ENCODE results near the gene KLK6. TPM values are rescaled to one million over a fixed set of nuclear protein-coding genes. Genes with fewer than 3 reads are reported as not detected.

The KLK6 gene
- total RNA-seq, 1 donor from 2014 or later: not detected

DNA sequence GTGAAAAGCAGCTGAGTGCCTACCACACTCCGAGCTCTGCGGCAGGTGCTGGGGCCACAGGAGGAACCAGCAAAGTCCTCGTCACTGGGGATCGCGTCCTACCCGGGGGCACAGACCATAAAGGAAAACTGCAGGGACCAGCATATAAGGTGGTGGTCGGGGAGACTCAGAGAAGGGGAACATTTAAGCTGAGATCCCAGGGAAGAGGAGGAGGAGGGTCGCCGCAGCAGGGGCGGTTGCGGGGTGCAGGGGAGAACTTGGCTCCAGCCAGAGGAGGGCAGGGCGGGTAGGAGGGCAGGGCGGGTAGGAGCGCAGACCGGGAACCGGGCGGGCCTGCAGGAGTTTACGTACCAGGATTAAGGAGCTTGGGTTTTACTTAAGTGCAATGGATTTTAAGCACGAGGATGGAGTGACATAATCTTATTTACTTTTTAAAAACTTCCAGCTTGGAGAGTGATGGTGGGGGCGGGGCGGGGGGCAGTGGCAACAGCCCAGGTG lies 57.2 kb downstream of the KLK6 start:
- intact Hi-C loops (cut with micrococcal nuclease): no loop called here
- DNase-seq: no peak
- H3K4me1 ChIP-seq: no peaks in the 10 kb centered on the region
- H3K27me3 ChIP-seq (ENCODE audit: low read depth): peaks cover 92% of the 10 kb centered on the region
- H3K4me3 ChIP-seq: no peak overlapping the region
- TF ChIP-seq, protein P1, sequence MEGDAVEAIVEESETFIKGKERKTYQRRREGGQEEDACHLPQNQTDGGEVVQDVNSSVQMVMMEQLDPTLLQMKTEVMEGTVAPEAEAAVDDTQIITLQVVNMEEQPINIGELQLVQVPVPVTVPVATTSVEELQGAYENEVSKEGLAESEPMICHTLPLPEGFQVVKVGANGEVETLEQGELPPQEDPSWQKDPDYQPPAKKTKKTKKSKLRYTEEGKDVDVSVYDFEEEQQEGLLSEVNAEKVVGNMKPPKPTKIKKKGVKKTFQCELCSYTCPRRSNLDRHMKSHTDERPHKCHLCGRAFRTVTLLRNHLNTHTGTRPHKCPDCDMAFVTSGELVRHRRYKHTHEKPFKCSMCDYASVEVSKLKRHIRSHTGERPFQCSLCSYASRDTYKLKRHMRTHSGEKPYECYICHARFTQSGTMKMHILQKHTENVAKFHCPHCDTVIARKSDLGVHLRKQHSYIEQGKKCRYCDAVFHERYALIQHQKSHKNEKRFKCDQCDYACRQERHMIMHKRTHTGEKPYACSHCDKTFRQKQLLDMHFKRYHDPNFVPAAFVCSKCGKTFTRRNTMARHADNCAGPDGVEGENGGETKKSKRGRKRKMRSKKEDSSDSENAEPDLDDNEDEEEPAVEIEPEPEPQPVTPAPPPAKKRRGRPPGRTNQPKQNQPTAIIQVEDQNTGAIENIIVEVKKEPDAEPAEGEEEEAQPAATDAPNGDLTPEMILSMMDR (IDR thresholded peaks at IDR 0.05; ENCODE audit: borderline replicate concordance): no peak
- no peaks in the 10 kb centered on the region for H3K36me3 ChIP-seq
- no peak overlapping the region for H3K27ac ChIP-seq (replicated peaks)
- H3K9me3 ChIP-seq (replicated peaks): no peaks in the 10 kb centered on the region

- no peaks in the 10 kb centered on the region for H3K9me3 ChIP-seq (replicated peaks)
- no peaks in the 10 kb centered on the region for H3K36me3 ChIP-seq
- no peak within 1 kb of the TSS for H3K27ac ChIP-seq (replicated peaks)
- intact Hi-C loops (cut with micrococcal nuclease): no loop called here
- TF ChIP-seq, protein P1 (IDR thresholded peaks at IDR 0.05; ENCODE audit: borderline replicate concordance): no peak
- H3K4me1 ChIP-seq: no peaks in the 10 kb centered on the region
- no peak for DNase-seq
- H3K4me3 ChIP-seq: no peak within 1 kb of the TSS
- H3K27me3 ChIP-seq (ENCODE audit: low read depth): peaks cover 91% of the 10 kb centered on the region
Measured at GRCh38 chr19:50911206-50912101, 57.9 kb downstream of the KLK6 start, which contains the start of gene KLK4. Gene KLK4, minus strand, starts transcription at chr19:50911395. Its CDS starts 657 bp downstream, at chr19:50910738.

DNA sequence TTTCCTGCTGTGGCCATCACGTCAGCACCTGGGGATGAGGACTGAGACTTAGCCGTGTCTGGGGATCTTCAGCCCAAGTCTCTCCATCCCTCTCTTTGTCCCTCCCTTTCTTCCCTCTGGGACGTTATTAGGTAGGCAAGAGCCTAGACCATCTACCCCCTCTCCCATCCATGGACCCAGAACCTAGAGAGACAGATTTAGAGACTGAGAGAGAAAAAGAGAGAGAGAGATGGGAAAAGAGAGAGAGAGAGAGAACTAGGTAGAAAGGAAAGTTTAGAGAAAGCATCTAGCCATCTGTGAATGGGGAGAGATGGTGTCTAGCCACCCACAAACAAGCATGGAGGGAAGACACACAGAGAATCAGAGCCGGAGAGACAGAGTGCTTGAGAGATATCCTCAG lies 58.7 kb downstream of the KLK6 start:
- Histone ChIP-seq H3K4me1 (no peaks in the 10 kb centered on the region), H3K36me3 (no peaks in the 10 kb centered on the region), H3K27ac (replicated peaks) (no peak overlapping the region), H3K27me3 (ENCODE audit: low read depth) (peaks cover 90% of the 10 kb centered on the region), H3K9me3 (replicated peaks) (no peaks in the 10 kb centered on the region), H3K4me3 (no peak overlapping the region)
- no peak for DNase-seq
- TF ChIP-seq, protein P1 (IDR thresholded peaks at IDR 0.05; ENCODE audit: borderline replicate concordance): no peak
- intact Hi-C loops (cut with micrococcal nuclease): no loop called here

GRCh38 chr19:50909240-50910070 lies 59.9 kb downstream of the KLK6 start:
- no peaks in the 10 kb centered on the region for H3K9me3 ChIP-seq (replicated peaks)
- peaks cover 86% of the 10 kb centered on the region for H3K27me3 ChIP-seq (ENCODE audit: low read depth)
- H3K27ac ChIP-seq (replicated peaks): no peak overlapping the region
- H3K4me1 ChIP-seq: no peaks in the 10 kb centered on the region
- TF ChIP-seq, protein P1 (IDR thresholded peaks at IDR 0.05; ENCODE audit: borderline replicate concordance): no peak
- H3K4me3 ChIP-seq: no peak overlapping the region
- intact Hi-C loops (cut with micrococcal nuclease): no loop called here
- DNase-seq: no peak
- no peaks in the 10 kb centered on the region for H3K36me3 ChIP-seq

Other genes with a start within 250 kb of the KLK6 start
- gene SHANK1, start 249.8 kb downstream of the KLK6 start, total RNA-seq: 0.25 TPM
- 6.2 TPM for gene CLEC11A, start 246.2 kb downstream of the KLK6 start, total RNA-seq
- not detected for gene GPR32, start 199.1 kb downstream of the KLK6 start, total RNA-seq
- not detected for gene ACP4, start 179.2 kb downstream of the KLK6 start, total RNA-seq
- gene KLK1, start 145.8 kb downstream of the KLK6 start, total RNA-seq: 0.41 TPM
- gene KLK15, start 136.0 kb downstream of the KLK6 start, total RNA-seq: not detected
- not detected for gene KLK3, start 114.7 kb downstream of the KLK6 start, total RNA-seq
- gene KLK2, start 96.2 kb downstream of the KLK6 start, total RNA-seq: not detected
- gene KLK4, start 58.2 kb downstream of the KLK6 start, total RNA-seq: not detected
- gene KLK5, start 16.6 kb downstream of the KLK6 start, total RNA-seq: not detected
- gene KLK7, start 14.3 kb upstream of the KLK6 start, total RNA-seq: not detected
- gene KLK8, start 32.0 kb upstream of the KLK6 start, total RNA-seq: not detected
- not detected for gene KLK10, start 50.1 kb upstream of the KLK6 start, total RNA-seq
- gene KLK11, start 57.0 kb upstream of the KLK6 start, total RNA-seq: not detected
- not detected for gene KLK12, start 65.4 kb upstream of the KLK6 start, total RNA-seq
- not detected for gene KLK13, start 95.5 kb upstream of the KLK6 start, total RNA-seq
- gene KLK14, start 113.3 kb upstream of the KLK6 start, total RNA-seq: 1.6 TPM
- 4.4 TPM for gene CTU1, start 138.8 kb upstream of the KLK6 start, total RNA-seq
- 1.7 TPM for gene SIGLEC9, start 155.3 kb upstream of the KLK6 start, total RNA-seq
- 0.47 TPM for gene SIGLEC7, start 172.7 kb upstream of the KLK6 start, total RNA-seq

Data from left ventricle myocardium inferior (tissue), 1 donor.